Measurements from ENCODE around the gene MEP1A. TPM values are rescaled to one million over a fixed set of nuclear protein-coding genes. Genes with fewer than 3 reads are reported as not detected.

Gene MEP1A
- total RNA-seq, 6 experiments from 2014 or later, result 0.07 to 0.18 TPM; not detected in 4

DNA sequence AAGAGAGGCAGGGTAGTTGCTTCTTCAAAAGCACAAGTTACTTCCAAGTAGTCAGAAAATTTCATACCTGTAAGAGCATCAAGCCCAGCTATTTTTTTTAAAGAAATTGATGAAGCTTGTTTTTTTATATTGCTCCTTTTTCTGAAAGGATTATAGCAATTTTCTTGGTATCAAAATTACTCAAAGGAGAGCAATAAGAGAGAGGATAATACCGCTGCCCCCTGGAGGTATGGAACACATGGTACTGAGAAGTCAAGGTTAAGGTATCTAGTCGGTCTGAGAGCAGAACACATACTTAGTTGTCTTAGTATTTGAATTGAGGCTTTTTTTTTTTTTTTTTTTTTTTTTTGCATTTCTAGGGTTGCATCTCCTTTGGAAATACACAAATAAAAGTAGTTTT, 69.2 kb downstream of the MEP1A start:
- no peak for TF ChIP-seq POLR2A (IDR thresholded peaks at IDR 0.05)
- TF ChIP-seq, protein P1, sequence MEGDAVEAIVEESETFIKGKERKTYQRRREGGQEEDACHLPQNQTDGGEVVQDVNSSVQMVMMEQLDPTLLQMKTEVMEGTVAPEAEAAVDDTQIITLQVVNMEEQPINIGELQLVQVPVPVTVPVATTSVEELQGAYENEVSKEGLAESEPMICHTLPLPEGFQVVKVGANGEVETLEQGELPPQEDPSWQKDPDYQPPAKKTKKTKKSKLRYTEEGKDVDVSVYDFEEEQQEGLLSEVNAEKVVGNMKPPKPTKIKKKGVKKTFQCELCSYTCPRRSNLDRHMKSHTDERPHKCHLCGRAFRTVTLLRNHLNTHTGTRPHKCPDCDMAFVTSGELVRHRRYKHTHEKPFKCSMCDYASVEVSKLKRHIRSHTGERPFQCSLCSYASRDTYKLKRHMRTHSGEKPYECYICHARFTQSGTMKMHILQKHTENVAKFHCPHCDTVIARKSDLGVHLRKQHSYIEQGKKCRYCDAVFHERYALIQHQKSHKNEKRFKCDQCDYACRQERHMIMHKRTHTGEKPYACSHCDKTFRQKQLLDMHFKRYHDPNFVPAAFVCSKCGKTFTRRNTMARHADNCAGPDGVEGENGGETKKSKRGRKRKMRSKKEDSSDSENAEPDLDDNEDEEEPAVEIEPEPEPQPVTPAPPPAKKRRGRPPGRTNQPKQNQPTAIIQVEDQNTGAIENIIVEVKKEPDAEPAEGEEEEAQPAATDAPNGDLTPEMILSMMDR (IDR thresholded peaks at IDR 0.05), result no peak
- H3K36me3 ChIP-seq, result no peaks in the 10 kb centered on the region

DNA sequence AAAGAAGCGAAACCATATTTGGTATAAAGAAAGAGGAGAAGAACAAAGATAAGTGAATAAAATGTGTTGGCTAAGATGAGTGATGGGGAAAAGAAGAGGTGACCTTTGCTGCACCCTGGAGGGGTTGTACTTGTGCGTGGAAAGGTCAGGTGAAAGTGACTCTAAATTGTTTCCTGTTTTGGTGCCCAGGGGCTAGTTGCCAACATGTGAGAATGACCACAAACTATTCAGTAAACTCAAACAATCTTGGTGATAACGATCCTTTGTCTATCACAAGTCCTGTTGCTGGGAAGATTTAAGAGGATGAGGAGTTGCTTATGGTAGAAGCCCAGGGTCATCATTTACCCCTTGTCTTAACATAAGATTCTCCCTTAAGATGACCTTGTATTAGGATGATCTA, 70.6 kb downstream of the MEP1A start:
- H3K27ac ChIP-seq, result no peak overlapping the region
- DNase-seq (no peak), ATAC-seq (no peak)
- WGBS (ENCODE audit: insufficient coverage, low coverage, low lambda C conversion rate, missing lambda C conversion rate), result 65% methylated on average over 3 of the region's 3 CpGs
- no peaks in the 10 kb centered on the region for H3K9me3 ChIP-seq
- intact Hi-C loops (cut with DNase I), result no loop called here
- H3K27me3 ChIP-seq, result no peaks in the 10 kb centered on the region
- TF ChIP-seq, protein P1 (IDR thresholded peaks at IDR 0.05), result no peak
- no peak for TF ChIP-seq POLR2A (IDR thresholded peaks at IDR 0.05)
- no peaks in the 10 kb centered on the region for H3K36me3 ChIP-seq
- no peaks in the 10 kb centered on the region for H3K4me1 ChIP-seq
- no peak overlapping the region for H3K4me3 ChIP-seq

More for the DNA sequence above, 69.2 kb downstream of the MEP1A start:
- intact Hi-C loops (cut with DNase I), result no loop called here
- no peak overlapping the region for H3K4me3 ChIP-seq
- no peak overlapping the region for H3K27ac ChIP-seq
- H3K4me1 ChIP-seq, result no peaks in the 10 kb centered on the region
- no peaks in the 10 kb centered on the region for H3K27me3 ChIP-seq
- no peak for DNase-seq
- no peaks in the 10 kb centered on the region for H3K9me3 ChIP-seq
- 38% methylated on average over 2 of the region's 2 CpGs for whole genome bisulfite sequencing (ENCODE audit: insufficient coverage, low coverage, low lambda C conversion rate, missing lambda C conversion rate)
- no peak for ATAC-seq

DNA sequence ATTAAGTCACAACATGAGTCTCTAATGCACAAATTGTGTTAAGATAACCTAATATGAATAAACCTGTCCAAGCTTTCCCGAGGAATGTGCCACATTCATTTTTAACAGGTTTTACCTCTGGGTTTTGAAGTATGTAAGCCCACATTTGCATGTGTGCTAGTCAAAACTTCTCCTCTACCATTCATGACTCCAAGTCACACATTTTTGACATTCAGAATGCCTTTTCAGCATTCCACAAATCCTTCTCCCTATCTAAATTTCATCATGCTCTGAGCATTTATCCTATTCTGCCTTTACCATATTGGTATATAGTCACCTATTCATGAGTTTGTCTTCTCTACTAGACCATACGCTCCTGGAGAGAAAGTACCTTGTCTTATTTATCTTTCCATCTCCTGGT, 72.0 kb downstream of the MEP1A start:
- no peak for TF ChIP-seq POLR2A (IDR thresholded peaks at IDR 0.05)
- TF ChIP-seq, protein P1 (IDR thresholded peaks at IDR 0.05), result no peak
- Histone ChIP-seq H3K27ac (no peak overlapping the region), H3K4me3 (no peak overlapping the region), H3K9me3 (no peaks in the 10 kb centered on the region), H3K27me3 (no peaks in the 10 kb centered on the region), H3K4me1 (no peaks in the 10 kb centered on the region), H3K36me3 (no peaks in the 10 kb centered on the region)
- 71% methylated on average over 2 of the region's 2 CpGs for WGBS (ENCODE audit: insufficient coverage, low coverage, low lambda C conversion rate, missing lambda C conversion rate)
- DNase-seq, result no peak
- intact Hi-C loops (cut with DNase I), result no loop called here
- no peak for ATAC-seq

- Histone ChIP-seq H3K27ac (no peak overlapping the region), H3K36me3 (no peaks in the 10 kb centered on the region)
- intact Hi-C loops (cut with DNase I), result no loop called here
These were observed 74.2 kb downstream of the MEP1A start for GRCh38 chr6:46867411-46867810.

More at GRCh38 chr6:46867411-46867810, 74.2 kb downstream of the MEP1A start:
- TF ChIP-seq POLR2A (IDR thresholded peaks at IDR 0.05), result no peak
- TF ChIP-seq, protein P1 (IDR thresholded peaks at IDR 0.05), result no peak
- no peaks in the 10 kb centered on the region for H3K9me3 ChIP-seq
- H3K27me3 ChIP-seq, result no peaks in the 10 kb centered on the region
- DNase-seq (no peak), ATAC-seq (no peak)
- H3K4me3 ChIP-seq, result no peak overlapping the region
- WGBS (ENCODE audit: insufficient coverage, low coverage, low lambda C conversion rate, missing lambda C conversion rate), result 75% methylated on average over 5 of the region's 5 CpGs
- no peaks in the 10 kb centered on the region for H3K4me1 ChIP-seq

Measured in right lobe of liver (tissue), 6 donors.